Stimulated activated CD4-positive, alpha-beta T cell treated with anti-CD3 and anti-CD28 coated beads, TNF-alpha, amount 100 ng/mL, for 24 hours (primary cell): ENCODE data around the gene TMEM52.
"Not testable (repeated sequence)": the region's sequence is repeated elsewhere in the genome, so short reads cannot be mapped to it uniquely, and the experiment has no call there.

Experiments used
- DNase-seq, 3 experiments: peaks; one replicate each; pipeline ENCODE4 v3.0.0-alpha.2; 2020; ENCODE audit warnings: low read depth in 3 of 3

The TMEM52 gene

DNA sequence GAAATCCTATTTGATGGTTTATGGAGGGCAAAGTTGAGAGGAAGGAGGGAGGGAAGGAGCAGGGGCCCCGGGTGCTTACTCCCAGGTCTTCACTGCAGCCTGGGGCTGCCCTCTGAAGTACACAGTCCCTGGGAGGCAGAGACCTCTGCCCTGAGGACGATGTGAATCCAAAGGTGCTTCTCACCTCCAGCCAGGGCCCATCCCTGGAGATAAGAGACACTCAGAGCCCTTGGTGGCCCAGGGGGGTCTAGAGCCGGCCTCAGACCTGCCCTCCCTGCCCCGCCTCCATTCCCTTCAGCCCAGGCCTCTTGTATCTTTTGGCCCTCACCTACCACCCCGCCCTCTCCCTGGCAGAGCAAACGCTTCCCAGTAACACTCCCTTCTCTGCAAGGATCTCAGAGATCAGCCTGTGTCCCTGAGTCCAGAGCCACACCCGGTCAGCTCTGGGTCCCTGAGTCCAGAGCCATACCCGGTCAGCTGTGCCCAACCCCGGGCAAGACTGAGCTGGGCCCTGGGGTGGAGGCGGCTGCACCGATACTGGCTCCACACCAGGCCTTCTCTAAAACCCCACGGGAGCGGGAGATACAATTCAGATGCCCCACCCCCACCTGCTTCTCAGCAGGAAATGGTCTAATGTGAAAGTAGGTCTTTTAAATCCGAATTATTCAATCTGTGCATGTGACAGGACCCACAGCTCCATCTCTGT is 24.6 kb downstream of the TMEM52 start:
- DNase-seq: no peak

DNA sequence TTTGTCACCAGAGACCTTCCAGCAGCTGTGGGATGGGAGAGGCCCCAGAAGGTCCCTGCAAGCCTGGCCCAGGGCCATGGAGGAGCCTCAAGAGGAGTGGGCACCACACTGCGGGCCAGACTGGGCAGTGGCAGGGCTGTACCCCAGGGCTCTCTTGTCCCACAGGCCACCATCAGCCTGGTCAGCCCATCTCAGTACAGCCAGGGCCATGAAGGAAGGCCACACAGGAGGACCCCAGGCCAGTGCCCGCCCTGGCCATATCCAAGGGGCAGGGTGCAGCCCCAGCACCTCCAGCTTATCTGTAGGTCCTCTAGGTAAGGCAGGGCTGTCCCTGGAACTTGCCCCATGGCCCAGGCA is 25.1 kb downstream of the TMEM52 start:
- no peak for DNase-seq

GRCh38 chr1:1893291-1893985 is 25.6 kb downstream of the TMEM52 start:
- DNase-seq: no peak

DNA sequence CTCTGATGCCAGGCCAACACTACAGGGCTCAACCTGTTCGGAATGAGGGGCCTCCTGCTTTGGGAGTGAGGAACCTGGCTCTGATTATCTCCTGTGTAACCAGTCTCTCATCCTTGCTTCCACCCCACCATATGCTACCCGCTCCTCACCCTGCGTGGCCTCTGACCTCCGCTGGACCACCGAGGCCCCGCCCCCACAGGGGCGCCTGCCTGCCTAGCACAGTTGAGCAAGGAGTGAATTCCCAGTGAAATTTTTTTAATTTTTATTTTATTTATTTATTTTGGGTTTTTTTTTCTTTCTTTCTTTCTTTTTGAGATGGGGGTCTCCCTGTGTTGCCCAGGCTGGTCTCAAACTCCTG is 26.3 kb downstream of the TMEM52 start:
- DNase-seq: no peak

- peak in 1 of 3 experiments; percentile 28 for DNase-seq
Observed at GRCh38 chr1:1892079-1892762, 26.9 kb downstream of the TMEM52 start.

DNA sequence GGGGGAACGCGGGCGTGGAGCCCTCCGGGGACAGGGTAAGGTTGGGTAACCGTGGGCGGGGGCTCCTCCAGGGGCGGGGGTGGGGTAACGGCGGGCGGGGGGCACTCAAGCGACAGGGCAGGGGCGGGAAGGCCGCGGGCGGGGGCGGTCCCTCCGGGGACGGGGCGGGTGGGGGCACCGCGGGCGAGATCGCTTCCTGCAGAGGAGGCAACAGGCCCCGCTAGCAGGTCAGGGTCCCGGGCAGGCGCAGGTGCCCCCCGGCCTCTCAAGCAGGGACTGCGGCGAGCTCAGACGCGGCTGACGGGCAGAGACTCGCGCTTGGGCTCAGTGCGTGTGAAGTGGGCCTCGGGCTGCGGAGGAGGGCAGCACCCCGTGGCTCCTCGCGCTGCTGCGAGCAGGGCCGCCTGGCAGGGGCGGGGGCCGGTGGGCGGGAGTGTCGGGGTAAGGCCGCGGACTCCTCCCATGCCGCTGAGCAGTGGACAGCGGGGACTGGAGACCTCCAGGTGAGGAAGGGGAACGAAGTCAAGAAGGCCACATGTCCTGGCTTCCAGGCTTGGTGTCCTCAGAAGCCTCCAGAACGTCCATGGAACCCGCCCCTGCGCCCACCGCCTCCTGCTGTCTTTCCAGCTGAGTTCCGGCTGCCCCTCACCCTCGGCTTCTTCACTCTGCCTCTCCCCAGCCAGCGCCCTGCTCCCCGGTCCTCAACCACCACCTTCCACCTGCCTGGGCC is 27.6 kb downstream of the TMEM52 start:
- DNase-seq: peak; percentile 50 to 76 (median 55)

- peak; percentile 71 to 82 (median 73) for DNase-seq
Observed at GRCh38 chr1:1890506-1891348, 28.4 kb downstream of the TMEM52 start, which contains the start of gene GNB1. GNB1 (minus strand) TSS chr1:1891087; CDS start chr1:1825453, 65,634 bp downstream.

GRCh38 chr1:1889847-1890505 is 29.1 kb downstream of the TMEM52 start:
- peak in 1 of 3 experiments; percentile 38 for DNase-seq

DNA sequence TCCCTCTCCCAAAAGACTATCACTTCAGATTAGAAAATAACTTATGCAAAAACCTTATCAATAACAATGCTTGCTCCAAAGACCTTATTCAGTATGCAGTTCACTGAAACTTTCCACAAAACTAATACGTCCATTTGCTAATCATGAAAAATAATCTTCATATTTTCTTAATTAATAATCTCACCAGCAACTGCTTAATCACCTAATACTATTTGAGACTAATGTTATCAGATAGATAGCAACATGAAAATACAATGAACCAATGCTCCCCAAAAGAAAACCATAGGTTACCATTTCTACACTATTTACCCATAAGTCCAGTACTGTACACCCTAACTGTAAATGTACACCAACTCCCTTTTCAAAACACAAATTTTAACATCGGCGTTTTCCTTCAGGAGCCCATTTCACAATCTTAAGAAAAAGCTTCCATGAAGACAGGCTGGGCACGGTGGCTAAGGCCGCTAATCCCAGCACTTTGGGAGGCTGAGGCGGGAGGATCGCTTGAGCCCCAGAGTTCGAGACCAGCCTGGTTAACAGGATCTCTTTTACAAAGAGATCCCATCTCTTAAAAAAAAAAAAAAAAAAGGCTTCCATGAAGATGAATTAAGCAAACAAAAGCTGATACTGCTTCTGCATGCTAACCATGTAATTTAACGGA is 29.9 kb downstream of the TMEM52 start:
- no peak for DNase-seq

GRCh38 chr1:1883890-1884289 is 35.2 kb downstream of the TMEM52 start:
- not testable (repeated sequence) for DNase-seq

DNA sequence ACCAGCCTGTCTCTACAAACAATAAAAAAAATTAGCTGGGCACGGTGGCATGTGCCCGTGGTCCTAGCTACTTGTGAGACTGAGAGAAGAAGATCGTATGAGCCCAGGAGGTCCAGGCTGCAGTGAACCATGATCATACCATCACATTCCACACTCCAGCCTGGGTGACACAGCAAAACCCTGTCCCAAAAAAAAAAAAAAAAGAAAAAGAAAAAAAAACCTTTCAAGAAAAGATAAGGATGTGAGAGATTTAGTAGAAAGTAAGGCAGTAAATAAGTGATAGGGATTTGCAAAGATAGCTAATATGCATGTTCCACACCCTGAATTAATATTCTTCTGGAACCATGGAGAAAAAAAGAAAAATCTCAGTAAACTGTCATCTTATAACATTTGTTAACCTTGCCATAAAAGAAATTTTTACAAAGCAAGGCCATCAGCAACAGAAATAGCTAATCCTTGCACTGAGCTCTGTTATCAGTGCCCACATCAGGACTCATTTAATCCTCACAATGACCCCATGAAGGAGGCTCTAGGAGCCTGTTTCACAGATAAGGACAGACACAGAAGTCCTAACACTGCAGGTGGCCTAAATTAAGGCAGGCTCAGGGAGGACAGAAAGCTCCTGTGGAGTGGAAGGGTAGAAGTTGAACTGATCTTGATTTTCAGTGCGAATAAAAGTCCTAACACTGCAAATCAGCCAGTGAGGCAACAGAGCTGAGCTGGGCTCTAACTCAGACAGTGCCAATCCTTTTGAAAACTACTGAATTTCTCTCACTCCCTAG is 35.8 kb downstream of the TMEM52 start:
- no peak for DNase-seq

- DNase-seq: no peak
Observed at GRCh38 chr1:1881727-1882126, 37.4 kb downstream of the TMEM52 start.

DNA sequence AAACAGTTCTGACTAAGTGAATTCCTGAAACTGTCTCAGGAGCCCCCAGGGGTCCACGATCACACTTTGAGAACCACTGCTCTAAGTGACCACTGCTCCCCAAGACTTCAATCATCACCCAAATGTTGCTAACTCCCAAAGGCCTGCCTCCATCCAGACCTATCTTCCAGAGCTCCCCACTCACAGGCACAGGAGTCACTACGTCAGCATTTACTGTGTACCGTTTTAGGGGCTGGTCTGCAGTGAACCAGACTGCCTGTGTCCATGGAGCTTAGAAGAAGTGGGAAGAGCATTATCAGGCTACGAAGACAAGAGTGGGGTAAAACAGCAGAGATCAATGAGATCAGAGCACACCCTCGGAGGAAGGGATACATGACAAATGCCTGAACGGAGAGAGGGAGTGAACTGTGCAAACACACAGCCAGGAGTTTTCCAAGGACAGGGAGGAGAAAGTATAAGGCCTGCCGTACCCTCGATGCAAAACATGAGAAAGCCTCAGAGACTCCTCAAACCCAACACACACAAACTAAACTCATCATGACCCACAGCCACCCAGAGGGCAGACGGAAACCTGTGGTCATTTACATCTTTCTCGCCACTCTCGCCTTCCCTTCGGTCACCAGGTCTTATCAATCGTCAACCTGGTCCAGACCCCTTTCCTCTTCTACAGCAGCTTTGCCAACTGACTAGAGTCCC is 38.3 kb downstream of the TMEM52 start:
- no peak for DNase-seq

- DNase-seq: no peak
Observed at GRCh38 chr1:1879942-1880341, 39.1 kb downstream of the TMEM52 start.

- DNase-seq: no peak
Observed at GRCh38 chr1:1877865-1878436, 41.1 kb downstream of the TMEM52 start.

GRCh38 chr1:1876335-1876930 is 42.6 kb downstream of the TMEM52 start:
- DNase-seq: no peak

DNA sequence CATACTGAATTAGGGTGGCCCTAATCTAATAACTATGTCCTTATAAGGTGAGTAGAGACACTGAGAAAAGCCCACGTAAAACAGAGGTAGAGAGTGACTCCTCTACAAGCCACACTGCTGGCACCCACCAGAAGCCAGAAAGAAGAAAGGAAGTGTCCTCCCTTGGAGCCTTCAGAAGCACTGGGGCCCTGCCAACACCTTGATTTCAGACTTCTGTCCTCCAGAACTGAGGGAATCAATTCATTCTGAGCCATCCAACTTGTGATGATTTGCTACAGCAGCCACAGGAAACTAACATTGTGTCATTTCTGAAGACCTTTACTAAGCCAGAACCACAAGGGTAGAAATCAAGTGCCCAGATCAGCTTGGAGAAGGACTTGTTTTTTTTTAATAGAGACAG is 43.1 kb downstream of the TMEM52 start:
- DNase-seq: no peak

DNA sequence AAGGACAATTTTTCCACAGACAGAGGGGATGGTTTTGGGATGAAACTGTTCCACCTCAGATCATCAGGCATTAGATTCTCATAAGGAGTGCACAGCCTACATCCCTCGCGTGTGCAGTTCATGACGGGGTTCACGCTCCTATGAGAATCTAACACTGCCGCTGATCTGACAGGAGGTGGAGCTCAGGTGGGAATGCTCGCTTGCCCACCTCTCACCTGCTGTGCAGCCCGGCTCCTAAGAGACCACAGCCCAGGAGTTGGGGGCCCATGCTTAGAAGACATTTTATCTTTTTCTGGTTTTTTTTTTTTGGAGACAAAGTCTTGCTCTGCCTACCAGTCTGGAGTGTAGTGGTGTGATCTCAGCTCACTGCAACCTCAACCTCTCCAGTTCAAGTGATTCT is 44.2 kb downstream of the TMEM52 start:
- DNase-seq: no peak
